Loucy (cell line): ENCODE results near the gene NKAIN2.
A peak's percentile ranks its signal among the peaks of the same experiment; 100 is the strongest.

ENCODE experiments used
- H2AFZ ChIP-seq: fragments of 200-600 bp; sonication (generic); 2 replicates; pipeline ENCODE4 v1.6.0; 2016; ENCODE audit warnings: antibody characterized with exemption, mild to moderate bottlenecking, low read length, moderate library complexity
- H3F3A ChIP-seq: fragments of 200-600 bp; 2 replicates; pipeline ENCODE4 v1.6.0; 2016; ENCODE audit warnings: antibody characterized with exemption, low read depth, mild to moderate bottlenecking
- H3K27me3 ChIP-seq: fragments of 200-600 bp; sonication (generic); 2 replicates; pipeline ENCODE4 v1.6.1; 2014; ENCODE audit warnings: low read length, mild to moderate bottlenecking; ENCODE audit not compliant: insufficient read depth, poor library complexity, severe bottlenecking
- H3K36me3 ChIP-seq: fragments of 200-600 bp; sonication (generic); 2 replicates; pipeline ENCODE4 v1.6.1; 2016; ENCODE audit warnings: low read length; ENCODE audit not compliant: insufficient read depth
- H3K4me1 ChIP-seq: fragments of 200-600 bp; sonication (generic); 2 replicates; pipeline ENCODE4 v1.5.1; 2014; ENCODE audit warnings: low read length, mild to moderate bottlenecking; ENCODE audit not compliant: insufficient read depth, poor library complexity, severe bottlenecking
- H3K4me2 ChIP-seq: fragments of 200-600 bp; sonication (generic); 2 replicates; pipeline ENCODE4 v1.6.0; 2014; ENCODE audit warnings: antibody characterized with exemption, low read length, low read depth, mild to moderate bottlenecking; ENCODE audit not compliant: poor library complexity, severe bottlenecking
- H3K4me3 ChIP-seq: fragments of 200-600 bp; sonication (generic); 2 replicates; pipeline ENCODE4 v1.5.1; 2014; ENCODE audit warnings: low read length, mild to moderate bottlenecking, mixed read lengths; ENCODE audit not compliant: poor library complexity, severe bottlenecking
- H3K79me2 ChIP-seq: fragments of 200-600 bp; sonication (generic); 2 replicates; pipeline ENCODE4 v1.6.1; 2014; ENCODE audit warnings: low read length; ENCODE audit not compliant: insufficient read depth
- H3K9ac ChIP-seq: fragments of 200-600 bp; sonication (generic); 2 replicates; pipeline ENCODE4 v1.6.0; 2014; ENCODE audit warnings: mild to moderate bottlenecking, low read depth, low read length, moderate library complexity; ENCODE audit not compliant: poor library complexity, severe bottlenecking
- H3K9me2 ChIP-seq: fragments of 200-600 bp; sonication (generic); replicated peaks from 2 replicates; pipeline ENCODE4 v1.6.1; 2016; ENCODE audit warnings: low read depth, low read length, mixed read lengths
- H3K9me3 ChIP-seq: fragments of 200-600 bp; sonication (generic); 2 replicates; pipeline ENCODE4 v1.6.1; 2014; ENCODE audit warnings: mild to moderate bottlenecking, antibody characterized with exemption, low read length, low read depth; ENCODE audit not compliant: insufficient read depth
- H4K20me1 ChIP-seq: fragments of 200-600 bp; sonication (generic); 2 replicates; pipeline ENCODE4 v1.6.0; 2014; ENCODE audit warnings: antibody characterized with exemption, low read length, mild to moderate bottlenecking; ENCODE audit not compliant: insufficient read depth, poor library complexity, severe bottlenecking
- CTCF ChIP-seq: fragments of 200-600 bp; sonication (generic); conservative IDR thresholded peaks from 2 replicates; pipeline ENCODE4 v1.5.1; 2014; ENCODE audit warnings: mild to moderate bottlenecking, antibody characterized with exemption, low read length
- EZH2phosphoT487 ChIP-seq: fragments of 200-600 bp; IDR thresholded peaks from 2 replicates; pipeline ENCODE4 v1.6.1; 2018; ENCODE audit warnings: antibody characterized with exemption, mild to moderate bottlenecking, moderate library complexity, borderline replicate concordance

Gene NKAIN2

GRCh38 chr6:124854338-124854922 is 1050.8 kb downstream of the NKAIN2 start:
- no peaks in the 10 kb centered on the region for H3F3A ChIP-seq
- no peak overlapping the region for H3K9ac ChIP-seq
- H3K79me2 ChIP-seq: no peaks in the 10 kb centered on the region
- H3K36me3 ChIP-seq: no peaks in the 10 kb centered on the region
- no peak for TF ChIP-seq EZH2phosphoT487
- TF ChIP-seq CTCF: peak; percentile 57
- no peaks in the 10 kb centered on the region for H4K20me1 ChIP-seq
- no peaks in the 10 kb centered on the region for H3K27me3 ChIP-seq
- no peaks in the 10 kb centered on the region for H3K9me3 ChIP-seq
- H2AFZ ChIP-seq: no peak overlapping the region
- no peak overlapping the region for H3K4me2 ChIP-seq
- no peaks in the 10 kb centered on the region for H3K4me1 ChIP-seq
- H3K9me2 ChIP-seq: no peaks in the 10 kb centered on the region
- no peak overlapping the region for H3K4me3 ChIP-seq

GRCh38 chr6:124857746-124858145 is 1054.1 kb downstream of the NKAIN2 start:
- Histone ChIP-seq H3K36me3 (no peaks in the 10 kb centered on the region), H3K4me3 (no peak overlapping the region), H3K4me2 (no peak overlapping the region), H2AFZ (no peak overlapping the region), H3K4me1 (no peaks in the 10 kb centered on the region), H3F3A (no peaks in the 10 kb centered on the region), H3K79me2 (no peaks in the 10 kb centered on the region), H3K9me3 (no peaks in the 10 kb centered on the region), H3K9ac (no peak overlapping the region), H3K9me2 (no peaks in the 10 kb centered on the region), H4K20me1 (no peaks in the 10 kb centered on the region), H3K27me3 (no peaks in the 10 kb centered on the region)
- TF ChIP-seq EZH2phosphoT487 (no peak), CTCF (no peak)

GRCh38 chr6:124858564-124858963 is 1054.9 kb downstream of the NKAIN2 start:
- H3K4me2 ChIP-seq: no peak overlapping the region
- no peaks in the 10 kb centered on the region for H3K27me3 ChIP-seq
- H3K4me1 ChIP-seq: no peaks in the 10 kb centered on the region
- no peak overlapping the region for H2AFZ ChIP-seq
- H3F3A ChIP-seq: no peaks in the 10 kb centered on the region
- no peaks in the 10 kb centered on the region for H4K20me1 ChIP-seq
- no peaks in the 10 kb centered on the region for H3K9me2 ChIP-seq
- no peaks in the 10 kb centered on the region for H3K9me3 ChIP-seq
- no peak overlapping the region for H3K4me3 ChIP-seq
- H3K36me3 ChIP-seq: no peaks in the 10 kb centered on the region
- no peak overlapping the region for H3K9ac ChIP-seq
- H3K79me2 ChIP-seq: no peaks in the 10 kb centered on the region
- no peak for TF ChIP-seq CTCF
- no peak for TF ChIP-seq EZH2phosphoT487
